22Rv1 (cell line): Measurements from ENCODE around the gene NPPC.

Source experiments
- ZFX ChIP-seq: fragments of 450-650 bp; IDR thresholded peaks from 2 replicates; pipeline ENCODE4 v1.6.1; 2017; ENCODE audit warnings: antibody characterized with exemption, borderline replicate concordance
- TF ChIP-seq, protein P1 (sequence below): fragments of 450-650 bp; IDR thresholded peaks from 2 replicates; pipeline ENCODE4 v1.5.1; 2017; ENCODE audit warnings: mild to moderate bottlenecking

GRCh38 chr2:231923951-231924888 lies 2.0 kb downstream of the NPPC start:
- TF ChIP-seq, protein P1, sequence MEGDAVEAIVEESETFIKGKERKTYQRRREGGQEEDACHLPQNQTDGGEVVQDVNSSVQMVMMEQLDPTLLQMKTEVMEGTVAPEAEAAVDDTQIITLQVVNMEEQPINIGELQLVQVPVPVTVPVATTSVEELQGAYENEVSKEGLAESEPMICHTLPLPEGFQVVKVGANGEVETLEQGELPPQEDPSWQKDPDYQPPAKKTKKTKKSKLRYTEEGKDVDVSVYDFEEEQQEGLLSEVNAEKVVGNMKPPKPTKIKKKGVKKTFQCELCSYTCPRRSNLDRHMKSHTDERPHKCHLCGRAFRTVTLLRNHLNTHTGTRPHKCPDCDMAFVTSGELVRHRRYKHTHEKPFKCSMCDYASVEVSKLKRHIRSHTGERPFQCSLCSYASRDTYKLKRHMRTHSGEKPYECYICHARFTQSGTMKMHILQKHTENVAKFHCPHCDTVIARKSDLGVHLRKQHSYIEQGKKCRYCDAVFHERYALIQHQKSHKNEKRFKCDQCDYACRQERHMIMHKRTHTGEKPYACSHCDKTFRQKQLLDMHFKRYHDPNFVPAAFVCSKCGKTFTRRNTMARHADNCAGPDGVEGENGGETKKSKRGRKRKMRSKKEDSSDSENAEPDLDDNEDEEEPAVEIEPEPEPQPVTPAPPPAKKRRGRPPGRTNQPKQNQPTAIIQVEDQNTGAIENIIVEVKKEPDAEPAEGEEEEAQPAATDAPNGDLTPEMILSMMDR: no peak
- no peak for TF ChIP-seq ZFX
